GM19025 (cell line): ENCODE results near the gene ACO2.

Experiments used
- ATAC-seq: cut with Tn5 transposase; IDR thresholded peaks from one replicate; pipeline ENCODE4 v1.9.1; 2021; ENCODE audit warnings: mild to moderate bottlenecking, low read depth, moderate library complexity; ENCODE audit not compliant: unreplicated experiment

Gene ACO2

GRCh38 chr22:41517172-41518047 is 48.5 kb downstream of the ACO2 start:
- no peak for ATAC-seq

GRCh38 chr22:41518048-41518347 is 49.1 kb downstream of the ACO2 start:
- ATAC-seq = no peak

- no peak for ATAC-seq
Observed at GRCh38 chr22:41521126-41521525, 52.2 kb downstream of the ACO2 start.

GRCh38 chr22:41522813-41523212 is 53.9 kb downstream of the ACO2 start:
- no peak for ATAC-seq

- no peak for ATAC-seq
Observed at GRCh38 chr22:41523464-41524221, 54.7 kb downstream of the ACO2 start.

- ATAC-seq = no peak
Observed at GRCh38 chr22:41524251-41524661, 55.3 kb downstream of the ACO2 start.

- no peak for ATAC-seq
Observed at GRCh38 chr22:41524809-41525449, 56.0 kb downstream of the ACO2 start.

- no peak for ATAC-seq
Observed at GRCh38 chr22:41525450-41526225, 56.7 kb downstream of the ACO2 start.

- ATAC-seq = no peak
Observed at GRCh38 chr22:41526226-41526829, 57.4 kb downstream of the ACO2 start.

GRCh38 chr22:41526830-41527799 is 58.2 kb downstream of the ACO2 start:
- no peak for ATAC-seq

GRCh38 chr22:41528132-41528766 is 59.3 kb downstream of the ACO2 start:
- ATAC-seq = no peak

- ATAC-seq = no peak
Observed at GRCh38 chr22:41528938-41529561, 60.1 kb downstream of the ACO2 start.

- no peak for ATAC-seq
Observed at GRCh38 chr22:41530890-41531714, 62.2 kb downstream of the ACO2 start.

GRCh38 chr22:41531715-41532477 is 63.0 kb downstream of the ACO2 start:
- no peak for ATAC-seq

GRCh38 chr22:41532908-41533825 is 64.2 kb downstream of the ACO2 start:
- ATAC-seq = no peak

- no peak for ATAC-seq
Observed at GRCh38 chr22:41534219-41534618, 65.3 kb downstream of the ACO2 start.
